Fibroblast of mammary gland (primary cell): ENCODE data around the gene TARS1.

Experiments used
- DNase-seq: peaks from one replicate; pipeline ENCODE4 v3.0.0-alpha.2; 2010; ENCODE audit warnings: low read depth
- H3K4me3 ChIP-seq: 2 replicates; pipeline ENCODE4 v1.5.1; 2011; ENCODE audit warnings: low read depth, mild to moderate bottlenecking, low read length, moderate library complexity; ENCODE audit not compliant: control insufficient read depth
- TF ChIP-seq, protein P1 (sequence below): conservative IDR thresholded peaks from 2 replicates; pipeline ENCODE4 v1.5.1; 2011; ENCODE audit warnings: low read depth, low read length, inconsistent platforms; ENCODE audit not compliant: control insufficient read depth, insufficient read depth

TARS1 gene

DNA sequence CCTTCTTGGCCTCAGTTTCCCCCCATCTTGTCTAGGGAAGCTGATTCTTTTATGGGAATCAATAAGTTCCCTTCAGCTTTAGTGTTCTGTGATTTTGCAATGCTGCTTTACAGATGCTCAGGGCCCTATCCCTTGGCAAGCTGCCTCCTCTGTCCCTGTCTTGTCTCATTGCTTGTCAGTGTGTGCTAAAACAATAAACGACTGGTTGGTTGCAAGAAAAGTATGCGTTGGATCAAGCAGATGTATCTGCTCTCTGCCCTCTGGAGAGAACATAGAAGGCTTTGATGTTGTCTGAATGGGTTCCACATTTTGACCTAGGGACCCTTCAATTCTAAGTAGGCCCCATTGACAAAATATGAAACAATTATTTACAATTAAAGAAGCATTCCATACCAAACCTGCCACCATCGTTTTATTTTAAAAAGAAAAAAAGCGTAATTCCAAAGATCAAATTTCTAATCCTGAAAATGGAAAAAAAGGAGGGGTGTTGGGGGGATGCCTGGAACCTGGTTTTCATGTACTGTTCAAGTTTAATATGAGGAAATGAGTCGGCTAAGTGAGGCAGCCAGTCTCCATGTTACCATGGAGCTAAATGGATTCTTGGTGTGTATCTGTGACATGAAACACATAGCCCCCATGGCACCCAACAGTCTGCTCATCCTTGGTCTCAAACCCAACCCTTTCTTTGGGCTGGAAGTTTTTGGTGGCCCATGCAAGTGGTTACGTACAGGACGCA, 31.2 kb upstream of the TARS1 start:
- H3K4me3 ChIP-seq: no peak overlapping the region
- DNase-seq: peak; percentile 91
- TF ChIP-seq, protein P1, sequence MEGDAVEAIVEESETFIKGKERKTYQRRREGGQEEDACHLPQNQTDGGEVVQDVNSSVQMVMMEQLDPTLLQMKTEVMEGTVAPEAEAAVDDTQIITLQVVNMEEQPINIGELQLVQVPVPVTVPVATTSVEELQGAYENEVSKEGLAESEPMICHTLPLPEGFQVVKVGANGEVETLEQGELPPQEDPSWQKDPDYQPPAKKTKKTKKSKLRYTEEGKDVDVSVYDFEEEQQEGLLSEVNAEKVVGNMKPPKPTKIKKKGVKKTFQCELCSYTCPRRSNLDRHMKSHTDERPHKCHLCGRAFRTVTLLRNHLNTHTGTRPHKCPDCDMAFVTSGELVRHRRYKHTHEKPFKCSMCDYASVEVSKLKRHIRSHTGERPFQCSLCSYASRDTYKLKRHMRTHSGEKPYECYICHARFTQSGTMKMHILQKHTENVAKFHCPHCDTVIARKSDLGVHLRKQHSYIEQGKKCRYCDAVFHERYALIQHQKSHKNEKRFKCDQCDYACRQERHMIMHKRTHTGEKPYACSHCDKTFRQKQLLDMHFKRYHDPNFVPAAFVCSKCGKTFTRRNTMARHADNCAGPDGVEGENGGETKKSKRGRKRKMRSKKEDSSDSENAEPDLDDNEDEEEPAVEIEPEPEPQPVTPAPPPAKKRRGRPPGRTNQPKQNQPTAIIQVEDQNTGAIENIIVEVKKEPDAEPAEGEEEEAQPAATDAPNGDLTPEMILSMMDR: no peak

DNA sequence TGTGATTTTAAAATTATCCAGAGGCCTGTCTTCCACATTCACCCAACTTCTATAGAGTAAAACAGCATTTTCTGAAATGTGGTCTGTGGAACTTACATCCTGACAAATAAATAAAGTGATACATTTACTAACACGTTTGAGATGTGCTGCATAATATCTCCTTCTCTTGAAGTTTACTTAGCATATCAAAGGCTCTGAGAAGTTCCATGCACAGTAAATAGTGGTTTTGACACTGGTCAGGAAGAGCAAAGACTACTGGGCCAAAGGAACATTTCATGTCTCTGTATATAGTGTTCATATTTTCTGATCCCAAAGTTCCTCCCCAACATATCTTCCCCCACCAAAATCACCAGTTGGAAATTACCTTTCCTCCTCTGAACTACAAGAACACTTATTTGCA, 30.5 kb upstream of the TARS1 start:
- TF ChIP-seq, protein P1: no peak
- DNase-seq: no peak
- no peak overlapping the region for H3K4me3 ChIP-seq

DNA sequence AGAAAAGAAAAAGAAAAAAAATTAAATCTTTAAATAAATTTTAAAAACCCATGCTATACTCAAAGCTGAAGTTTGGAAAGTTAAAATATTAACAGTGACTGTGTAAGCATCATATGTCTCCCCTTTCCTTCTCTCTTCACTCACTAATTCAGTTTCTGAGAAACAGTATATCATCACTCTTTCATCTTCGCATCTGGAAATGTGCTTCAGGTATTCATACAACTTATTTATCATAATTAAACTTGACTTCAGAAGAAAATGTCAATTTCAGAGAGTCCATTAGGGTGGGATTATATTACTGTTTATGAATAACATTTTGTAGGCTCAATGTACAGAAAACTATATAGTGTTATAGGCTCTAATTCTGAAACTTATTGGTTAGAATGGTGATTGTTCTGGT, 29.3 kb upstream of the TARS1 start:
- no peak overlapping the region for H3K4me3 ChIP-seq
- no peak for DNase-seq
- TF ChIP-seq, protein P1: no peak

DNA sequence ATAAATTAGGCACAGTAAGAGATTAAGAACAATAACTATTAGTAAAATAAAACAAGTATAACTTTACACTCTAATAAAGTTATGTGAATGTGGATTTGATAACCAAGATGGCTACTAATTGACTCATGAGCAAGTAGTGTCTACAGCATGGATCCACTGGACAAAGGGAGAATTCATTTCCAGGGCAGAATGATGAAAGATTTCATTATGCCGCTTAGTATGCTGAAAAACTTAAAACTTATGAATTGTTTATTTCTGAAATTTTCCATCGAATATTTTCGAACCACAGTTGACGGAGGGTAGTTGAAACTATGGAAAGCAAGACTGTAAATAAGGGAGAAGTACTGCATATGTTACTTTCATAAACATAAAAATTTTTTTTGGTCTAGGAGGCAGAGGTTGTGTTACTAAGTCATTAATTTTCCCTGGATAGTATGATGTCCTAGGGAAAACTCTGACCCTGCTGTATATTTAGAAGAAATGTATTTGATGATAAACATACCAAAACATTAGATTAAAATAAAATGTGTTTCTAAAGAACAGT, 24.9 kb upstream of the TARS1 start:
- TF ChIP-seq, protein P1: no peak
- DNase-seq: no peak
- no peak overlapping the region for H3K4me3 ChIP-seq

DNA sequence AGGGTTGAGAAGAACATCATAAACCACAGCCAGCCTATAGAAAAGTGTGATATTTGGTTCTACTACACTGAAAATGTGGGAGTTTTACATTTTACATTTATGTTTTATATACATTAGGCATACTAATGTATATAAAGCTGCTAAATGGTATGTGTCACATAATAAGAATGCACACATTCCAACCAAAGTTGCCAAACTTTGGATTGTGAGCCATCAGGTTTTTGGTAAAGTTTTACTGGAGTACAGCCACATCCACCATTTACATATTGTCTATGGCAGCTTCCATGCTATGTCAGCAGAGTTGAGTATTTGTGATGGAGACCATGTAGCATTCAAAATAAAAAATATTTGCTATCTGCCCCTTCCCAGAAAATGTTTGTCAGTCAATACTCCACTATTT, 23.1 kb upstream of the TARS1 start:
- no peak for DNase-seq
- TF ChIP-seq, protein P1: no peak
- no peak overlapping the region for H3K4me3 ChIP-seq

DNA sequence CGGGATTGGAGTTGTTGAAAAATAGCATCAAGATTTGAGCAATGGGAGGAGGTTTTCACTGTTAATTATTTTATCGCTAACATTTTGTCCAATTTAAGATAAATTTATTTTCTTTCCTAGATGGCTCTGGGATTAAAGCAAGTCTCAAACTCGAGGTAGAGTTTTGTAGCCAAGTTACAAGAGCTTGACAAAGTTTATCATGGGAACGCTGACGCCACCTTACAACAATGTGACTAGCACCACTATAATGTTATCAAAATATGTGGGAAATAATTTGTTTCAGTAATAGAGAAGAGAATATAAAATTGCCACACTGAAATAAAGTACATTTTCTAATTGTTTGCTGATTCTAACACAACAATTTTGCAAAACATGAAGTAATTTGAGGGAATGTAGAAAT, 19.8 kb upstream of the TARS1 start:
- DNase-seq: no peak
- H3K4me3 ChIP-seq: no peak overlapping the region
- TF ChIP-seq, protein P1: no peak
